Brain microvascular endothelial cell (primary cell): ENCODE data around the gene SLC27A1.
A peak's percentile ranks its signal among the peaks of the same experiment; 100 is the strongest.

Source experiments
- DNase-seq: peaks from one replicate; pipeline ENCODE4 v3.0.0-alpha.2; 2020
- H3K27ac ChIP-seq: fragments of 250-450 bp; sonication (Bioruptor Pico); 2 replicates; pipeline ENCODE4 v1.5.1; 2020; ENCODE audit warnings: mild to moderate bottlenecking, moderate library complexity
- H3K27me3 ChIP-seq: fragments of 250-450 bp; sonication (Bioruptor Pico); replicated peaks from 2 replicates; pipeline ENCODE4 v1.5.1; 2020; ENCODE audit warnings: mild to moderate bottlenecking
- H3K36me3 ChIP-seq: fragments of 250-450 bp; sonication (Bioruptor Pico); replicated peaks from 2 replicates; pipeline ENCODE4 v1.5.1; 2020; ENCODE audit warnings: mild to moderate bottlenecking
- H3K4me3 ChIP-seq: 2 replicates; pipeline ENCODE4 v1.5.1; 2011; ENCODE audit warnings: low read depth, mild to moderate bottlenecking, control low read depth, low read length, moderate library complexity
- in situ Hi-C: cut with HindIII; loops from 2 replicates; pipeline ENCODE4 v1.10.0; 2017; ENCODE audit warnings: low sequenced_read_pairs, low pct_ligation_motif_present
- TF ChIP-seq, protein P1 (sequence below): IDR thresholded peaks from 2 replicates; pipeline ENCODE4 v1.5.1; 2011; ENCODE audit warnings: low read depth, mild to moderate bottlenecking, moderate library complexity, low read length, control low read depth, inconsistent platforms; ENCODE audit errors: missing control alignments

The SLC27A1 gene

DNA sequence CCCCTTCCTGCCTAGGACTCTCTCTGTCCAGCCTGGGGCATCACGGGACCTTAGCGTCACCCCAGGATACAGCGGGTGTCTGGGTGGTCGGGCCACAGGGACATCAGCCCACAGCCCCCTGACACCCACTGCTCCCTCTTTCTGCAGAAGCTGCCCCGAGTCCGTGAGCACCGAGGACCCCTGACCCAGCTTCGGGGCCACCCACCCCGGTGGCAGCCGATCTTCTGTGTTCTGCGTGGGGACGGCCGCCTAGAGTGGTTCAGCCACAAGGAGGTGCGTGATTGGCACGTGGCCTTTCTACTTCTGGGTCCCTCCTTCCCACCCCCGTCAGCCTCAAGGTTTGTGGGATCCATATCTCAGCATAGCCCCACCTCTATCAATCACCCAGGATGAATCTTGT is 61.8 kb downstream of the SLC27A1 start:
- no peak overlapping the region for H3K4me3 ChIP-seq
- H3K27ac ChIP-seq, result no peak overlapping the region
- TF ChIP-seq, protein P1, sequence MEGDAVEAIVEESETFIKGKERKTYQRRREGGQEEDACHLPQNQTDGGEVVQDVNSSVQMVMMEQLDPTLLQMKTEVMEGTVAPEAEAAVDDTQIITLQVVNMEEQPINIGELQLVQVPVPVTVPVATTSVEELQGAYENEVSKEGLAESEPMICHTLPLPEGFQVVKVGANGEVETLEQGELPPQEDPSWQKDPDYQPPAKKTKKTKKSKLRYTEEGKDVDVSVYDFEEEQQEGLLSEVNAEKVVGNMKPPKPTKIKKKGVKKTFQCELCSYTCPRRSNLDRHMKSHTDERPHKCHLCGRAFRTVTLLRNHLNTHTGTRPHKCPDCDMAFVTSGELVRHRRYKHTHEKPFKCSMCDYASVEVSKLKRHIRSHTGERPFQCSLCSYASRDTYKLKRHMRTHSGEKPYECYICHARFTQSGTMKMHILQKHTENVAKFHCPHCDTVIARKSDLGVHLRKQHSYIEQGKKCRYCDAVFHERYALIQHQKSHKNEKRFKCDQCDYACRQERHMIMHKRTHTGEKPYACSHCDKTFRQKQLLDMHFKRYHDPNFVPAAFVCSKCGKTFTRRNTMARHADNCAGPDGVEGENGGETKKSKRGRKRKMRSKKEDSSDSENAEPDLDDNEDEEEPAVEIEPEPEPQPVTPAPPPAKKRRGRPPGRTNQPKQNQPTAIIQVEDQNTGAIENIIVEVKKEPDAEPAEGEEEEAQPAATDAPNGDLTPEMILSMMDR, result no peak
- DNase-seq, result no peak
- H3K27me3 ChIP-seq, result no peaks in the 10 kb centered on the region
- H3K36me3 ChIP-seq, result no peaks in the 10 kb centered on the region
- in situ Hi-C loops, result no loop called here

DNA sequence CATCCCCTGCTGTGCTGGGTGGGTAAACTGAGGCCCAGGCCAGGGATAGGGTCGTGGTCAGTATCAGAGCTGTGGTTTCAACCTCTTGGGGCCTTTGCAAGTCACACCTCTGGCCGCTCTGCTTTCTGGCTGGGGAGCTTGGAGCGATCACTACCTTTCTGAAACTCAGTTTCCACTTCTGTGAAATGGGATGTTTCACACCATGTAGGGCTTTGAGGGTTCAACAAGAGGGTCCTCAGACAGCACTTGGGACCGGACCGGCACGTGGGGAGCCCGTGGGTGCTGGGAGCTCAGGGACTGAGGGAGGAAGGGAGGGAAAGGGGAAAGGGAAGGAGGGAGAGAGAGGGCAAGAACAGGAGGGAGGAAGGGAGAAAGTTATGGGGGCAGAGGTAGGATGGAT is 62.2 kb downstream of the SLC27A1 start:
- no peaks in the 10 kb centered on the region for H3K36me3 ChIP-seq
- no peak overlapping the region for H3K27ac ChIP-seq
- TF ChIP-seq, protein P1, result no peak
- no peaks in the 10 kb centered on the region for H3K27me3 ChIP-seq
- no peak for DNase-seq
- in situ Hi-C loops, result no loop called here
- no peak overlapping the region for H3K4me3 ChIP-seq

DNA sequence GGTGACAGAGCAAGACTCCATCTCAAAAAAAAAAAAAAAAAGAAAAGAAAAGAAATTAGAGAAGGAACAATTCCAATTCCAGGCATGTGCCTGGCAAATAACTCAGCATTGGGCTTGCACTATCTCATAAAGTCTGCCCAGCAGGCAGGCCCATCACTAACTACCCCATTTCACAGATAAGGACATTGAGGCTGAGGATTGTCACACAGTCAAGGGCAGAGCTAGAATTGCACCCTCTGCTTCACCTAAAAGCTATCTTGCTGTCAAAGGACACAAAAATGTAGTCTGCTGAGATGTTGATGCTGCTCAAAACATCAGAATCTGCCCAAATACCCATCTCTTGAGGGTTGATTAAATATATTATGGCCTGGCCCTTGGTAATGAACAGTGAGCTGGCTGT is 64.4 kb downstream of the SLC27A1 start:
- Histone ChIP-seq H3K27me3 (no peaks in the 10 kb centered on the region), H3K36me3 (no peaks in the 10 kb centered on the region), H3K4me3 (no peak overlapping the region), H3K27ac (no peak overlapping the region)
- in situ Hi-C loops, result no loop called here
- DNase-seq, result no peak
- TF ChIP-seq, protein P1, result no peak

DNA sequence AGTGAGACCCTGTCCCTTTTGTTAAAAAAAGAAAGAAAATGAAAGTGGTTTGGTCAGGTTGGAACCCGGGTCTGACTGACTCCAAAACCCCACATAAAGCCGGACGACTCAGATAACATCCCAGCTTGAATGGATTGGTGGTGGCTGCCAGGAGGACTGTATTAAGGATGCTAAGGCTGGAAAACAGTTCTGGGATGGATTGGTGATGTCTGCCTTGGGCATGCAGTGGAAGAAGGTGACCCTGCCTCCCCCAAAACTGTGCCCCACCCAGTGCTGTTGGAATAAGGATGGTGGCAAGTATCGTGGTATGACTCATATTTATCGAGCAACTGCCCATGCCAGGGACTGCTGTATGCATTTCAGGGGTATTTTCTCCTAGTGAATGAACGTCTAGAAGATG is 66.6 kb downstream of the SLC27A1 start:
- in situ Hi-C loops, result no loop called here
- no peak overlapping the region for H3K27ac ChIP-seq
- no peaks in the 10 kb centered on the region for H3K27me3 ChIP-seq
- no peak overlapping the region for H3K4me3 ChIP-seq
- no peak for DNase-seq
- H3K36me3 ChIP-seq, result no peaks in the 10 kb centered on the region
- TF ChIP-seq, protein P1, result no peak

DNA sequence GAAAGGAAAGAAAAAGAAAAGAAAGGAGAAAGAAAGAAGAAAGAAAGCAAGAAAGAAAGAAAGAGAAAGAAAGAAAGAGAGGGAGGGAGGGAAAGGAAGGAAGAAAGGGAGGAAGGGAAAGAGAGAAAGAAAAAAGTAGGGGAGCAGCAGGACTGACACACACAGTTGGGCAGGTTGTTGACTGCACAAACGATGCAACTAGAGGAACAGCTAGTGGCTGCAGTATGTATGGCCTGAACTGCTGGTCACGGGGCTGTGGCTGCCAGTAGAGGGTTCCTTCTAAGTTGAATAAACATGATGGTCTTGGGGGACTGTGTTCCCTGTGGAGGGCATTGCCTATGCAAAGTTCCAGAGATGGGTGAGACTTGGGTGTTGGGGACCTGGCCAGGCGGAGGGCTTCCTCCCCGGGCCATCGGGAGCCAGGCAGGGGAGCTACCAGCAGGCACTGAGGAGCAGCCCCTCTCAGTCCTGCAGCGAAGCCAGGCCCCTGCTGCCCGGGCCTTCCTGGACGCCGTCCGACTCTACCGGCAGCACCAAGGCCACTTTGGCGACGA is 68.4 kb downstream of the SLC27A1 start:
- H3K36me3 ChIP-seq, result no peaks in the 10 kb centered on the region
- H3K27ac ChIP-seq, result no peak overlapping the region
- DNase-seq, result no peak
- H3K4me3 ChIP-seq, result peak overlapping the region; percentile 46
- TF ChIP-seq, protein P1, result no peak
- in situ Hi-C loops, result no loop called here
- no peaks in the 10 kb centered on the region for H3K27me3 ChIP-seq
